H1 (cell line): Measurements from ENCODE around the gene CD53. TPM values are rescaled to one million over a fixed set of nuclear protein-coding genes. Genes with fewer than 3 reads are reported as not detected.

ENCODE experiments used
- CTCF ChIA-PET: fragments of 300-600 bp; sonication (Branson Sonifier 250); formaldehyde crosslinking; loops from one replicate; lab custom pipeline; 2021; ENCODE audit not compliant: partially characterized antibody; lab: Charles Lee
- POLR2A ChIA-PET: fragments of 300-600 bp; sonication (Branson Sonifier 250); formaldehyde crosslinking; loops from one replicate; lab custom pipeline; 2021; ENCODE audit warnings: inconsistent platforms; ENCODE audit not compliant: partially characterized antibody; lab: Charles Lee
- DNase-seq, 2 experiments: peaks; one replicate each; pipeline versions ENCODE4 v3.0.0 to v3.0.0-alpha.2; 2010 to 2022; ENCODE audit warnings: low spot score in 2 of 2, low read depth in 1 of 2, mixed read lengths in 1 of 2
- FAIRE-seq: peaks from 2 replicates; lab custom pipeline; 2011; peaks lifted over from hg19 to GRCh38; lab: Jason Lieb, UNC
- H2AFZ ChIP-seq: 2 replicates; pipeline ENCODE4 v1.8.1; 2012; ENCODE audit warnings: low read length, inconsistent platforms
- H2AK5ac ChIP-seq: 2 replicates; pipeline ENCODE4 v1.6.1; 2013; ENCODE audit warnings: low read depth, low read length
- H2BK120ac ChIP-seq: replicated peaks from 2 replicates; pipeline ENCODE3; 2013; ENCODE audit warnings: low read depth, low read length, inconsistent platforms
- H2BK12ac ChIP-seq: 2 replicates; pipeline ENCODE4 v1.6.1; 2013; ENCODE audit warnings: low read depth, low read length
- H2BK15ac ChIP-seq: 2 replicates; pipeline ENCODE4 v1.6.1; 2013; ENCODE audit warnings: low read length
- H2BK20ac ChIP-seq: 2 replicates; pipeline ENCODE4 v1.6.1; 2013; ENCODE audit warnings: low read length
- H2BK5ac ChIP-seq: 2 replicates; pipeline ENCODE4 v1.6.1; 2013; ENCODE audit warnings: low read depth, low read length
- H3K14ac ChIP-seq: 2 replicates; pipeline ENCODE4 v1.6.1; 2013; ENCODE audit warnings: inconsistent platforms; ENCODE audit not compliant: insufficient read length
- H3K18ac ChIP-seq: 2 replicates; pipeline ENCODE4 v1.6.1; 2013; ENCODE audit warnings: low read length; ENCODE audit errors: extremely low read depth
- H3K23ac ChIP-seq: 2 replicates; pipeline ENCODE4 v1.6.1; 2013; ENCODE audit warnings: inconsistent platforms; ENCODE audit not compliant: insufficient read length
- H3K23me2 ChIP-seq: 2 replicates; pipeline ENCODE4 v1.6.1; 2013; ENCODE audit warnings: low read depth, low read length
- H3K27ac ChIP-seq: 2 replicates; pipeline ENCODE4 v1.6.1; 2011; ENCODE audit warnings: low read depth, low read length, inconsistent platforms
- H3K27me3 ChIP-seq, 4 experiments: replicated peaks in 1 of 4; 1 replicate in 1 of 4; 2 replicates in 3 of 4; pipeline versions ENCODE4 v1.6.1 to v1.8.1; 2011 to 2013; ENCODE audit warnings: low read length in 3 of 4, mild to moderate bottlenecking in 3 of 4, inconsistent platforms in 2 of 4, mixed read lengths in 2 of 4, moderate library complexity in 1 of 4; ENCODE audit not compliant: control insufficient read depth in 3 of 4, insufficient read depth in 3 of 4; ENCODE audit errors: extremely low read depth in 1 of 4
- H3K36me3 ChIP-seq, 4 experiments: 2 replicates each; pipeline versions ENCODE4 v1.6.1 to v1.8.1; 2011 to 2013; ENCODE audit warnings: mild to moderate bottlenecking in 4 of 4, low read length in 3 of 4, moderate library complexity in 2 of 4, control low read depth in 1 of 4, inconsistent platforms in 1 of 4; ENCODE audit not compliant: insufficient read depth in 4 of 4, control insufficient read depth in 2 of 4
- H3K4ac ChIP-seq: replicated peaks from 2 replicates; pipeline ENCODE3; 2013; ENCODE audit warnings: low read length, low read depth, mixed read lengths, inconsistent platforms; ENCODE audit not compliant: insufficient read length
- H3K4me1 ChIP-seq, 4 experiments: replicated peaks in 1 of 4; 1 replicate in 1 of 4; 2 replicates in 3 of 4; pipeline versions ENCODE4 v1.6.1 to v1.8.1; 2011 to 2013; ENCODE audit warnings: low read length in 3 of 4, inconsistent platforms in 2 of 4, mixed read lengths in 1 of 4; ENCODE audit not compliant: insufficient read depth in 4 of 4, control insufficient read depth in 3 of 4
- H3K4me2 ChIP-seq, 2 experiments: 2 replicates each; pipeline versions ENCODE4 v1.6.1 to v1.8.1; 2011 to 2013; ENCODE audit warnings: low read depth in 2 of 2, low read length in 2 of 2, control low read depth in 1 of 2, inconsistent platforms in 1 of 2, mild to moderate bottlenecking in 1 of 2; ENCODE audit not compliant: insufficient read depth in 1 of 2
- H3K4me3 ChIP-seq, 4 experiments: fragments of 200-600, 300-600 bp in 1 of 4; sonication (generic), shearing (Covaris generic), sonication (Bioruptor Twin) in 1 of 4; 2 replicates each; pipeline versions ENCODE4 v1.5.1 to v1.8.1; 2011 to 2016; ENCODE audit warnings: low read length in 4 of 4, low read depth in 3 of 4, control low read depth in 2 of 4, inconsistent platforms in 2 of 4, mild to moderate bottlenecking in 2 of 4, mixed read lengths in 1 of 4, moderate library complexity in 1 of 4; ENCODE audit not compliant: insufficient read depth in 2 of 4; ENCODE audit errors: extremely low read depth in 1 of 4
- H3K56ac ChIP-seq: replicated peaks from 2 replicates; pipeline ENCODE3; 2013; ENCODE audit warnings: low read depth, mild to moderate bottlenecking, mixed read lengths, low read length, inconsistent platforms; ENCODE audit not compliant: insufficient read length
- H3K79me1 ChIP-seq: 2 replicates; pipeline ENCODE4 v1.6.1; 2013; ENCODE audit warnings: low read depth, low read length, control low read depth
- H3K79me2 ChIP-seq, 2 experiments: 2 replicates each; pipeline versions ENCODE4 v1.6.1 to v1.8.1; 2012 to 2013; ENCODE audit warnings: low read length in 2 of 2, mild to moderate bottlenecking in 2 of 2, inconsistent platforms in 1 of 2; ENCODE audit not compliant: insufficient read depth in 2 of 2, control insufficient read depth in 1 of 2
- H3K9ac ChIP-seq, 4 experiments: replicated peaks in 1 of 4; 1 replicate in 1 of 4; 2 replicates in 3 of 4; pipeline versions ENCODE4 v1.6.1 to v1.8.1; 2011 to 2013; ENCODE audit warnings: low read depth in 3 of 4, low read length in 3 of 4, control low read depth in 2 of 4, mild to moderate bottlenecking in 2 of 4, moderate library complexity in 2 of 4, inconsistent platforms in 1 of 4; ENCODE audit errors: extremely low read depth in 1 of 4
- H3K9me3 ChIP-seq, 2 experiments: 2 replicates each; pipeline versions ENCODE4 v1.6.1 to v1.8.1; 2012 to 2013; ENCODE audit warnings: mild to moderate bottlenecking in 2 of 2, moderate library complexity in 2 of 2, control low read depth in 1 of 2, inconsistent platforms in 1 of 2, low read depth in 1 of 2, low read length in 1 of 2, mixed read lengths in 1 of 2; ENCODE audit not compliant: insufficient read depth in 2 of 2
- H4K20me1 ChIP-seq, 2 experiments: replicated peaks in 1 of 2; 2 replicates each; pipeline versions ENCODE3 to v1.8.1; 2011 to 2013; ENCODE audit warnings: inconsistent platforms in 2 of 2, low read length in 2 of 2, mild to moderate bottlenecking in 1 of 2; ENCODE audit not compliant: insufficient read depth in 2 of 2, control insufficient read depth in 1 of 2
- H4K5ac ChIP-seq: 2 replicates; pipeline ENCODE4 v1.6.1; 2013; ENCODE audit warnings: low read length, low read depth, mixed read lengths, inconsistent platforms; ENCODE audit not compliant: insufficient read length
- H4K8ac ChIP-seq: 2 replicates; pipeline ENCODE4 v1.8.0; 2013; ENCODE audit warnings: mild to moderate bottlenecking, moderate library complexity, low read length, inconsistent platforms; ENCODE audit not compliant: insufficient read depth; ENCODE audit errors: extremely low read depth
- H4K91ac ChIP-seq: replicated peaks from 2 replicates; pipeline ENCODE3; 2013; ENCODE audit warnings: low read length, mixed read lengths, inconsistent platforms; ENCODE audit not compliant: insufficient read length
- CHD2 ChIP-seq: IDR thresholded peaks from 2 replicates; pipeline ENCODE4 v1.6.1; 2012; ENCODE audit warnings: low read length, improper control_type of control experiment
- GABPA ChIP-seq: IDR thresholded peaks from 2 replicates; pipeline ENCODE4 v1.6.1; 2011; ENCODE audit warnings: mild to moderate bottlenecking, low read length, moderate library complexity, borderline replicate concordance; ENCODE audit not compliant: insufficient read depth
- HDAC6 ChIP-seq: IDR thresholded peaks from one replicate; pipeline ENCODE4 v1.7.1; 2012; ENCODE audit warnings: low read depth, mild to moderate bottlenecking, inconsistent platforms, low read length, moderate library complexity
- POU5F1 ChIP-seq: IDR thresholded peaks from 2 replicates; pipeline ENCODE4 v1.6.1; 2011; ENCODE audit warnings: low read depth, mild to moderate bottlenecking, low read length, moderate library complexity
- RFX5 ChIP-seq: IDR thresholded peaks from 2 replicates; pipeline ENCODE4 v1.6.1; 2011; ENCODE audit warnings: low read depth, low read length, improper control_type of control experiment, borderline replicate concordance
- RNF2 ChIP-seq: fragments of 200-900, 300-1000 bp; sonication (generic); IDR thresholded peaks from 2 replicates; pipeline ENCODE4 v1.7.1; 2016; ENCODE audit warnings: borderline replicate concordance, low read depth, mild to moderate bottlenecking, antibody characterized with exemption, low read length; ENCODE audit not compliant: poor library complexity, severe bottlenecking; ENCODE audit errors: missing control alignments
- SAP30 ChIP-seq: fragments of 300-600 bp; sonication (generic); IDR thresholded peaks from 2 replicates; pipeline ENCODE4 v1.7.1; 2012; ENCODE audit warnings: low read length, moderate library complexity, mild to moderate bottlenecking, inconsistent platforms; ENCODE audit not compliant: insufficient read depth, insufficient replicate concordance
- SP2 ChIP-seq: IDR thresholded peaks from 2 replicates; pipeline ENCODE4 v1.6.1; 2012; ENCODE audit warnings: mild to moderate bottlenecking, low read length, inconsistent platforms
- SP4 ChIP-seq: IDR thresholded peaks from 2 replicates; pipeline ENCODE4 v1.6.1; 2012; ENCODE audit warnings: low read length, inconsistent platforms
- TAF1 ChIP-seq: IDR thresholded peaks from 2 replicates; pipeline ENCODE4 v1.6.1; 2011; ENCODE audit warnings: mild to moderate bottlenecking, low read depth, low read length
- WGBS, 2 experiments: shearing (Covaris generic) in 1 of 2; methylation state at CpG; one replicate each; pipeline versions ENCODE4 v1.1.6 to v1.1.7; 2013 to 2015; ENCODE audit warnings: low lambda C conversion rate in 2 of 2, mixed read lengths in 2 of 2, inconsistent platforms in 1 of 2, low coverage in 1 of 2, missing lambda C conversion rate in 1 of 2; ENCODE audit not compliant: insufficient replicate concordance in 2 of 2, insufficient coverage in 1 of 2, insufficient read length in 1 of 2; ENCODE audit errors: extremely low coverage in 1 of 2, missing lambda C conversion rate in 1 of 2; 5-methylcytosine and 5-hydroxymethylcytosine counted together
- polyA plus RNA-seq, 7 experiments: library from polyadenylated mRNA; depleted of rRNA in 3 of 7; stranded (reverse) in 5 of 7; unstranded in 2 of 7; fragments of >200 nt in 5 of 7; fragments of 200-250 nt in 2 of 7; gene quantifications; 1 replicate in 5 of 7; 2 replicates in 1 of 7; 4 replicates in 1 of 7; pipeline versions ENCODE4 v1.2.1 to v1.2.3, GENCODE V29; 2011 to 2013; ENCODE audit warnings: missing spikeins in 2 of 7, mixed read lengths in 2 of 7
- total RNA-seq: library from RNA; stranded (reverse); fragmentation: NEBNext Ultra II Directional; extraction: Animal tissue kit (Norgen Biotek cat#: 25700); gene quantifications from 2 replicates; pipeline ENCODE4 v1.2.1, GENCODE V29; 2021

The CD53 gene
- total and polyA plus RNA-seq, 2 of the 8 experiments (the other 6 are each of a cell fraction or from before 2014, with no cell fraction given), result 0.56 to 1.0 TPM

DNA sequence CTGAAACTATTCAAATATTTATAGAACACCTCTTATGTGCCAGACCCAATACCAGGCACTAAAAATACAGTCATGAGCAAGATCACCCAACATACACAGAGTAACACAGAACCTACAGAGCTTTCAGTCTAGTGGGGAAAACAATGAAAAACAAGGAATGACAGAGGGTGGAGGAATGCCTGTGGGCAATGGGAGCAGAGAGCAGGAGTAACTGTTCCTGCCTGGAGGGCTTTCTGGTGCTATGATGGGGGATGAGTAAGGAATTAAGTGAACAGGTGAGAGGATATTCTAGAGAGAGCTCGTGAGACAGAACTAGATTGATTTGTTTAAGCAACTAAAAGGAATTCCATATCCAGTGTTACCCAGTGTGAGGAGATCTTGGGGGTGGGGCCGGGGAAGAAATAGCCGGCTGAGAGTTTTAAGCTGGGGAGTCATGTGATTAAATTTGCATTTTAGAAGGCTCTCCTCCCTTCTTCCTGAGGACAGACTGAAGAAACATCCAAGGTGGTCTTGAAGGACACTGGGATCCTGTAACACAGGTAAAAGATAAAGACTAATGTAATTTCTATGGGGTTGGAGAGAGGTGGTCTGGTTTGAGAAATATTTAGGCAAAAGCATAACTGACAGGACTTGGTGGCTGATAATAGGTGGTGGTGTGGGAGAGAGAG, 2.1 kb upstream of the CD53 start:
- no peak overlapping the region for H3K18ac ChIP-seq
- H3K4me2 ChIP-seq, result no peak overlapping the region
- WGBS, 2 experiments, result 53% methylated on average over 3 of the region's 3 CpGs; no CpG with 5 or more reads in 1 of the 2 experiments
- H3K79me2 ChIP-seq, result no peaks in the 10 kb centered on the region
- H2BK20ac ChIP-seq, result 0 out of 2 replicates have a peak overlapping the region, but pooled peaks have one; percentile 27
- TF ChIP-seq SAP30 (no peak), RFX5 (no peak), CHD2 (no peak), SP2 (no peak), HDAC6 (no peak), POU5F1 (no peak), TAF1 (no peak), RNF2 (no peak), SP4 (no peak), GABPA (no peak)
- TF ChIP-seq, all 59 proteins: peak for 0
- Histone ChIP-seq H3K14ac (no peak overlapping the region), H3K27me3 (no peaks in the 10 kb centered on the region), H3K56ac (no peak overlapping the region), H3K4me1 (no peaks in the 10 kb centered on the region), H3K9ac (no peak overlapping the region), H3K36me3 (no peaks in the 10 kb centered on the region), H2AFZ (peak overlapping the region; percentile 3; the same call in 1 of the 2 replicates), H3K23ac (no peak overlapping the region), H4K20me1 (no peaks in the 10 kb centered on the region), H2BK5ac (no peak overlapping the region), H3K79me1 (no peaks in the 10 kb centered on the region), H4K91ac (no peak overlapping the region), H3K9me3 (peaks cover 0 to 6% of the 10 kb centered on the region in 2 experiments; a peak in 2 of 4 replicates), H2BK120ac (no peak overlapping the region), H3K4me3 (no peak overlapping the region), H3K23me2 (no peaks in the 10 kb centered on the region), H3K4ac (peak overlapping the region; percentile 71), H3K27ac (no peak overlapping the region), H2AK5ac (no peak overlapping the region), H4K5ac (no peak overlapping the region), H2BK15ac (no peak overlapping the region), H2BK12ac (no peak overlapping the region), H4K8ac (no peak overlapping the region)
- ChIA-PET POLR2A (no interaction called here), CTCF (no interaction called here)
- FAIRE-seq, result no peak
- no peak for DNase-seq
